Activated naive CD8-positive, alpha-beta T cell treated with anti-CD3 and anti-CD28 coated beads, Interleukin-2, amount 50 U/mL, for 24 hours (primary cell): Measurements from ENCODE around the gene PRR33.

Source experiments
- ATAC-seq: fragments of 150-1000 bp; cut with Tn5 transposase; one replicate; pipeline ENCODE4 v1.10.0; 2021
- DNase-seq: peaks from one replicate; pipeline ENCODE4 v3.0.0; 2021
- H3K27ac Mint-ChIP-seq: one replicate; pipeline ENCODE4 v1.8.0; 2021; ENCODE audit warnings: mild to moderate bottlenecking, mixed read lengths
- H3K27me3 Mint-ChIP-seq: one replicate; pipeline ENCODE4 v1.8.0; 2021; ENCODE audit warnings: mixed read lengths
- H3K36me3 Mint-ChIP-seq: one replicate; pipeline ENCODE4 v1.8.0; 2021; ENCODE audit warnings: low read depth, mixed read lengths
- H3K4me1 Mint-ChIP-seq: one replicate; pipeline ENCODE4 v1.8.0; 2021; ENCODE audit warnings: mixed read lengths
- H3K4me3 Mint-ChIP-seq: one replicate; pipeline ENCODE4 v1.8.0; 2021; ENCODE audit warnings: mild to moderate bottlenecking, moderate library complexity, mixed read lengths
- H3K9me3 Mint-ChIP-seq: one replicate; pipeline ENCODE4 v1.8.0; 2021; ENCODE audit warnings: mixed read lengths

PRR33 gene

DNA sequence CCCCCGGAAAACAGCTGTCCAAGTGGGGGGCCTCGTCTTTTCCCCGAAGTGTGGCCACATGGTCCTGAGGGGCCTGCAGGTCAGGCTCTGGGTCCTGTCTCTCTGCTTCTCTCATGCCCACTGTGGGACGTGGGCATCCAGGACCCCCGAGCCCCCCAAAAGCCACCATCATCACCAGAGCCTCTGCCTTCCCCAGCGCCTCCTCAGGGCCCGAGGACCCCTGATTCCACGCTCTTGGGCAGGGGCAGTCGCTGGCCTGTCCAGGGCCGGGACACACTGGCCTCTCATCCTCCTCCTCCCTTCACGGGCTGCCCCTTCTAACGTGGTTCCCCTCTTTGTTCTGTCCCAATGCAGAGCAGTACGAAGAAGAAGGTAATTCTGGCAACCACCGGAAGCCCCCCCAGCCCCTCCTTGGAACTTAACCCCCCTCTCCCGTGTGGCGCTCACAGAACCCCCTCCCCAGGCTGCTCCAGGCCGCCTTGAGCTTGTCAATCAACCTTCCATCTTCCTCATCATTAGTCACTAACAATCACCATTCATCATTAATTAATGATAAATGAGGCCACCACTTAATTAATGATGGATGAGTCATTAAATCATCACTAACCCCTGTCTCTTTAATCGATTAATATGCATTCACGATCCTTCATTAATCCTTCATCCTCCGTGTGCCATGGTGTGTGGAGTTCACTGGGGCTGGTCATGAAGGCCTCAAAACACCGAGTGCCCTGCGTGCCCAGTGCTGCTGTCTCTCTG is 31.7 kb upstream of the PRR33 start:
- Mint-ChIP-seq H3K9me3 (no peaks in the 10 kb centered on the region), H3K36me3 (no peaks in the 10 kb centered on the region), H3K27me3 (peaks cover 6% of the 10 kb centered on the region), H3K27ac (no peak overlapping the region), H3K4me1 (peaks cover 3% of the 10 kb centered on the region), H3K4me3 (no peak overlapping the region)
- no peak for ATAC-seq
- no peak for DNase-seq

GRCh38 chr11:1922481-1923081 is 30.9 kb upstream of the PRR33 start:
- H3K9me3 Mint-ChIP-seq, result no peaks in the 10 kb centered on the region
- ATAC-seq (no peak), DNase-seq (no peak)
- no peak overlapping the region for H3K4me3 Mint-ChIP-seq
- H3K27me3 Mint-ChIP-seq, result peaks cover 6% of the 10 kb centered on the region
- H3K36me3 Mint-ChIP-seq, result no peaks in the 10 kb centered on the region
- no peak overlapping the region for H3K27ac Mint-ChIP-seq
- peaks cover 3% of the 10 kb centered on the region for H3K4me1 Mint-ChIP-seq

GRCh38 chr11:1921574-1922141 is 30.0 kb upstream of the PRR33 start:
- DNase-seq (no peak), ATAC-seq (no peak)
- H3K4me1 Mint-ChIP-seq, result peaks cover 3% of the 10 kb centered on the region
- no peaks in the 10 kb centered on the region for H3K9me3 Mint-ChIP-seq
- no peaks in the 10 kb centered on the region for H3K36me3 Mint-ChIP-seq
- H3K27ac Mint-ChIP-seq, result no peak overlapping the region
- H3K27me3 Mint-ChIP-seq, result peaks cover 6% of the 10 kb centered on the region
- H3K4me3 Mint-ChIP-seq, result no peak overlapping the region

DNA sequence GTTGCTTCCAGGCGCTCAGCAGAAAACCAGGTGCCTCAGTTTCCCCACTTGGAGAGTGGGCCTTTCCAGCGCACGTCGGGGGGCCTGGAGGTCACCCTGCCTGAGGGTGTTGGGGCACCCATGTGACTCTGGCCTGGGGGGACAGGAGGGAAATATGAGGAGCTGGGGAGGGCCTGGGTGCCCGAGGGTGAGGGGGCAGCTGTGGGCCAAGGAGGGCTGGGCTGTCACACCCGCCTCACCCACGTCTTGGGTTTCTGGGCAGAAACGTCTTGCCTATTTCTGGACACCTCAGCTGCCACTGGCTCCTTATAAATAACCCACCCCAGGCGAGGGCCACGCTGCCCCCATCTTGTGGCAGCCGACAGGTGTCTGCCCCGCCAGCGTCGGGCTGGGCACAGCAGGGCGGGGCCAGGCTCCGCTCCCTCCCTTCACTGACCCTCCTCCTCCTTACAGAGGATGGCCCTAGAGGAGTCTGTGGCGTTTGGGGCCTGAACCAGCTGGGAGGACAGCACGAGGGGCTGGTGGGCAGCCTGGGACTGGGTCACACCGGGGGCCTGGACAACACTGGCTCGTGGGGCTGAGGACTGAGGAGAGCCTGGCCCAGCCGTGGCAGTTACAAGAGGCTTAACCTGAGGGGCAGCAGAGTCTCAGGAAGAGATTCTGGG is 29.3 kb upstream of the PRR33 start:
- H3K4me3 Mint-ChIP-seq, result no peak overlapping the region
- no peak overlapping the region for H3K27ac Mint-ChIP-seq
- peaks cover 6% of the 10 kb centered on the region for H3K4me1 Mint-ChIP-seq
- no peaks in the 10 kb centered on the region for H3K36me3 Mint-ChIP-seq
- DNase-seq (no peak), ATAC-seq (no peak)
- H3K9me3 Mint-ChIP-seq, result no peaks in the 10 kb centered on the region
- peaks cover 4% of the 10 kb centered on the region for H3K27me3 Mint-ChIP-seq

DNA sequence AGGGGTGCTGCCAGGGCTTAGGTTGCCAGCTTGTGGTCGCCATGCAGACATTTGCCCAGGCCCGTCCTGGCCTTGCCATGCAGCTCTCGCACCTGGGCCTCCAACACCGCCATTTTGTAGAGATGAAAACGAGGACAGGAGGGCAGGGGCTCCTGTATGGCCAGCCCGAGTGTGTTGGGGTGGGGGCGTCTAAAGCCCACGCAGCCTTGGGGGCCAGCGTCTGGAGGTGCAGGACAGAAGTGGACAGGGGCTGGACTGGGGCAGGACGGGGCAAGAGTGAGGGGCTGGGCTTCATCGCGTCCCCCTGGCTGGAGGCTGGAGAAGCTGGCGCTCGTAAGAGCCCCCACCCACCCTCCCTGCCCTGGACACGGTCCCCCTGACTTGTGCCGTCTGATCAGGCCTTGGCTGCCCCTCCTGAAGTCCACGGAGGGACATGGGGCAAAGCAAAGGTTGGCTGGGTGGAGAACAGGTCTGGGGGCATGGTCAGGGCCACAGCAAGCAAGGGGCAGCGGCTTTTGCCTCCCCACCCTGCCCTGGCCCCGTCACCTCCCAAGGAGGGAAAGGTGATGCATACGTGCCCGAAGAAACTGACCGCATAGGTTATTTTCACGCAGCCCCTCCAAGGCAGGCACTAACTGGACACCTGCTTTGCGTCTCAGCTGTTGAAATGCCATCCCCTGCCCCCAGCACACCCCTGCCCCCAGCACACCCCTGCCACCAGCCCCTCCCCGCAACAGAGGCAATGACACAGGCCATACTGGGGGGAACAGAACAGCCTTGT is 28.6 kb upstream of the PRR33 start:
- Mint-ChIP-seq H3K4me1 (peaks cover 11% of the 10 kb centered on the region), H3K27me3 (peaks cover 4% of the 10 kb centered on the region), H3K9me3 (peaks cover under 1% of the 10 kb centered on the region), H3K36me3 (no peaks in the 10 kb centered on the region), H3K4me3 (no peak overlapping the region), H3K27ac (no peak overlapping the region)
- ATAC-seq, result no peak
- DNase-seq, result no peak

DNA sequence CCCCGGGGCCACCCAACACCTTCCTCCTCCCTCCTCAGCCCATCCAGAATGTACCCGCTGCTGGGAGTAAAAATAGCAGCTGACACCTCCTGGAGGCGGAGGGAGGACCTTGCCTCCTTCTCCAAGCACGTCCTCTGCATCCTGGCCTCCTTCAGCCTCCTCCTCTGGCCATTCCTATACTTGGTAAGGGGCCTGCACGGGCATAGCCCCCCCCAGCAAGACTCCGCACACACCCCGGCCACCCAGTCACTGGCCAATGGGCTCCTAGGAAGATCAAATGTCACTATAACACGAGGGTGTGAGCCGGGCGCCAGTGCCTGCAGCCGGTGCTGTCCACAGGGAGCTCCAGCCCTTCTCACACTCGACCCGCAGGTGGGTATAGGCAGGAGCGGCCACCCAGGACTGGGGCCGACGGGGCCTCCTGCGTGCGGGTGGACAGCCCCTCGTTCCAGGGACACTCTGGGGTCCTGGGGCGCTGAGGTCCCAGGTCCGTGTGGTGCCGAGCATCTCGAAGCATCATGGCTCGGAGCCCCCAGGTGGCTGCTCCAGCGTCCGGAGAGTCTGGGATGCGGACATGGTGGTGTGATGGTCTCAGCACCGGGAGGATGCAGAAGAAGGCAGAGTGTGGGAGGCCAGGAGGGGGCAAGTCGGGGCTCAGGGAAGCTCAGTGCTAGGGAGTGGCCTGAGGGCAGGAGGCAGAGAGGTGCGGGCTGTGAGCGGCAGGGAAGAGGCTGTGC is 27.9 kb upstream of the PRR33 start, which contains the start of gene TNNT3:
Gene TNNT3, plus strand, starts transcription at position 313 of the 737 bp plus-strand sequence. CDS start 3,172 bp downstream, outside the sequence.
- ATAC-seq, result no peak
- peaks cover 6% of the 10 kb centered on the region for H3K27me3 Mint-ChIP-seq
- H3K9me3 Mint-ChIP-seq, result peaks cover 8% of the 10 kb centered on the region
- no peak for DNase-seq
- H3K27ac Mint-ChIP-seq, result no peak within 1 kb of the TSS
- H3K4me3 Mint-ChIP-seq, result no peak within 1 kb of the TSS
- H3K4me1 Mint-ChIP-seq, result peaks cover 14% of the 10 kb centered on the region
- H3K36me3 Mint-ChIP-seq, result no peaks in the 10 kb centered on the region

DNA sequence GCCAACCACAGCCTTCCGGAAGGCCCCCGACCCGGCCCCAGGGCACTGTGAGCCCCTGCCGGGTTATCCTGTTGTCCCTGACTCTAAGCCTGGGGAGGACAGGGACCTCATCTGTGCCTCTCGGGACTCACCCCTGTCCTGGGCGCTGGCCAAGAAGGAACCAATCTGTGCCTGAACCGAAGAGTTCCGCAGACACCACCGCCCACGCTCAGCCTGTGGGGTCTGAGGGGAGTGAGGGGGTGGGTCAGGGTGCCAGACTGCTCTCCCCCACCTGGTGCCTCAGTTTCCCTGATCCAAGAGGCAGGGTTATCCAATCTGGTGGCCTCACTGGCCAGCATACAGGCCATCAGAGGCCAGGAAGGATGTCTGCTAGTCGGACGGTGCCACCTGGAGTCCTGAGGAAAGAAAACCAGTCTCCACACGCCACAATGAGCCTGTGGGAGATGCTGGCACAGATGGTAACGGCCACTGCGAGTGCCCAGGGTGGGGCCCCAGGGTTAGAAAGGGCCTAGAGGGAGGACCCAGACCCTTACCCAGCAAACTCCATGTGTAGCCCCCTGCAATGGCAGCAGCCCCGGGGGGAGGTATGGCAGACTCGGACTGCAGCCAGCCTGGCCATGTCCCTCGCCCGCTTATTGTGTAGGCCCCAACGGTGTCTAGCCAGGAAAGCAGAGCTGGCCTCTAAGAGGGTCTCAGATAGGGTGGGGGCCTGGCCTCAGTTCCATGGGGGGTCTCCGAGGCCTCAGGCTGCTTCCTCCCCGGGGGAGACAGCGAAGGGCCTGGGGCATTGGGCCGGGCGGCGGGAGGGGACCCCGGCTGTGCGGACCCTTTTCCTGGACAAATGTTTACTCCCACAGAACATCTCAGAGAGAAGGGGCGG is 27.0 kb upstream of the PRR33 start:
- ATAC-seq (no peak), DNase-seq (no peak)
- Mint-ChIP-seq H3K27me3 (peaks cover 6% of the 10 kb centered on the region), H3K4me1 (peaks cover 14% of the 10 kb centered on the region), H3K27ac (no peak overlapping the region), H3K36me3 (no peaks in the 10 kb centered on the region), H3K4me3 (no peak overlapping the region), H3K9me3 (peaks cover 8% of the 10 kb centered on the region)

GRCh38 chr11:1917523-1918435 is 26.1 kb upstream of the PRR33 start:
- no peak for ATAC-seq
- Mint-ChIP-seq H3K27me3 (peaks cover 5% of the 10 kb centered on the region), H3K4me1 (peaks cover 14% of the 10 kb centered on the region), H3K36me3 (no peaks in the 10 kb centered on the region), H3K27ac (no peak overlapping the region), H3K4me3 (no peak overlapping the region), H3K9me3 (peaks cover 8% of the 10 kb centered on the region)
- DNase-seq, result no peak

DNA sequence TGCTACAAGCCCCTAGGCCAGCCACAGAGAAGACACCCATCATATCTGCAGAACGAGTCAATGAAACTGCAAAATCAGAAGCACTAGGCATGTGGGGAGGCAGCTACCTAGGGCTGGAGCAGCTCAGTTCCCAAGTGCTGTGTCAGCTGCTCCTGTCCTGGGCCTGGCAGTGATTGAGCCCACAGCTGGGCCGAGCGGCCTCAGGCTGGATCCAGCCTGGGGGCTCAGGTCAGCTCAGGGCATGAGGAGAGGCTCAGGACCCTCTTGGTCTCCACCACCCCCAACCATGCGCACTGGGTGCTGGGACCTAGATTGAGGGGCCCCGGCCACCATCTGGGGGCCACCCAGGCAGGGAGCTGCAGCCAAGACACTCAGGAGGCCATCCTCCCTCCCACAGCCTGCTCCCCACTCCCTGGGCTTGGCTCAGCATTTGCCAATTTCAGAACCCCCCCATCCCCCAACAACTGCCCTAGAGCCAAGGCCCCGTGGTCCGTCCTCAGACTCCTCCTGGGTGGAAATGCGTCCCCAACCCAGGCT is 25.4 kb upstream of the PRR33 start:
- peak; percentile 14 for ATAC-seq
- no peaks in the 10 kb centered on the region for H3K36me3 Mint-ChIP-seq

DNA sequence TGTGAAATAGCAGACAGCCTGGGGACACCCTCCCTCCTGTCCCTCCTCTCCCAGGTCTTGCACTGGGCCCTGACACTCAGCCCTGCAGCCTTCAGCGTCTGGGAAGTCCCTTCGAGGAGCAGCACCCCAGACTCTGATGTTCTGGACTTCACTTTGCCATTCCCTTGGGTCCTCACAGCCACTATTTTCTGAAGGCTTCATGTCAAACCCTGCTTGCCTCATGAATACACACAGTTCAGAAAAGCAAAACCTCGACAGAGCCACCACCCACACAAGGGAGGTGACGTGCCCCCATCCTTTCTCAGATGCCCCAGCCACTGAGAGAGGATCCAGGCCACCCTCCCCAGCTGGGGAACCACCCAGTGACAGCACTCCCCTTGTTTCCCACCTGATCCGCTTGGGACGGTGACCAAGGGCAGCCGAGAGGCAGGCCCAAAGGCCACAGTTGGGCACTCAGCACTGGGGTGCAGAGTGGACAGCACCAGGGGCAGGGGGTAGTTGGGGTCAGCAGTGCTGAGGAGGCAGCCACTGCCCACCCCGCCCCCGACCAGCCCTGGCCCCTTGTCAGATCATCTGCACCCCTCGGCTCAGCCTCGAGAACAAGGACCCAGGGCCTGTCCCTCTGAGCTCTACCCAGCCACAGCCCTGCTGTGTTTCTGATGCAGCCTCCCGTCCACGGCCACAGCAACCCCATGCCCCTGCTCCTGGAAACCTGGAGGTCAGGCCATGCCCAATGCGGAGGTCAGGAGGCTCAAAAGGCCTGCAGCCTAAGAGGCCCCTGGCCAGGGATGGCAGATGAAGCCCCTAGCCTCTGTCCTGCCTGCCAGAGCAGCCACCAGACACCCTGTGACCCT is 24.7 kb upstream of the PRR33 start:
- Mint-ChIP-seq H3K36me3 (no peaks in the 10 kb centered on the region), H3K9me3 (peaks cover 8% of the 10 kb centered on the region), H3K4me1 (peaks cover 14% of the 10 kb centered on the region), H3K27ac (no peak overlapping the region), H3K27me3 (peaks cover 5% of the 10 kb centered on the region), H3K4me3 (no peak overlapping the region)
- DNase-seq, result peak; percentile 26
- peak; percentile 38 for ATAC-seq

More for the DNA sequence above, 25.4 kb upstream of the PRR33 start:
- no peak overlapping the region for H3K27ac Mint-ChIP-seq
- H3K4me3 Mint-ChIP-seq, result no peak overlapping the region
- H3K27me3 Mint-ChIP-seq, result peaks cover 5% of the 10 kb centered on the region
- peaks cover 14% of the 10 kb centered on the region for H3K4me1 Mint-ChIP-seq
- no peak for DNase-seq
- peaks cover 8% of the 10 kb centered on the region for H3K9me3 Mint-ChIP-seq

- no peaks in the 10 kb centered on the region for H3K36me3 Mint-ChIP-seq
- ATAC-seq, result no peak
- H3K4me1 Mint-ChIP-seq, result peaks cover 14% of the 10 kb centered on the region
- no peak overlapping the region for H3K4me3 Mint-ChIP-seq
- peaks cover 5% of the 10 kb centered on the region for H3K27me3 Mint-ChIP-seq
- H3K27ac Mint-ChIP-seq, result no peak overlapping the region
- peaks cover 8% of the 10 kb centered on the region for H3K9me3 Mint-ChIP-seq
- no peak for DNase-seq
These were observed 24.1 kb upstream of the PRR33 start for GRCh38 chr11:1915795-1916131.
